ENCODE results near the gene TMEM181. TPM values are rescaled to one million over a fixed set of nuclear protein-coding genes. Genes with fewer than 3 reads are reported as not detected.
"Not testable (repeated sequence)": the region's sequence is repeated elsewhere in the genome, so short reads cannot be mapped to it uniquely, and the experiment has no call there.

Gene TMEM181
- total RNA-seq, 1 experiment from 2014 or later: 19.9 TPM

DNA sequence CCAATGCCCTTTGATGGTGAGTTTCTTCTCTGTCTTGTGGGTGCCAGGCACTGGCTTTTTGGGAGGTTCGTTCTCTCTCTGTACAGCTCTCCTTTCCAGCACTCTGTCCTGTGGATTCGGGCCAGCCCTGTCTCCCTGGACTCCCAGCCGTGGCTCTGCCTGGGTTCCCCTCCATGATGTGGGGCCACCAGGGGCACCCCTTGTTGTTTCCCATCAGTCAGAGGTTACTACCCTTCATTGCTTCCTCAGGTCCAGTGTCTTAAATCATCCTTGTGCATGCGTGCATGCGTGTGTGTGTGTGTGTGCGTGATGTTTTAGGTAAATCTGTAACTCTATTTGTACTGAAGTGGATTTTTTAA is 44.1 kb downstream of the TMEM181 start:
- Histone ChIP-seq H3K4me3 (no peak overlapping the region), H3K27me3 (no peaks in the 10 kb centered on the region), H3K36me3 (peaks cover 53% of the 10 kb centered on the region), H3K9me3 (no peaks in the 10 kb centered on the region)
- no peak for DNase-seq

DNA sequence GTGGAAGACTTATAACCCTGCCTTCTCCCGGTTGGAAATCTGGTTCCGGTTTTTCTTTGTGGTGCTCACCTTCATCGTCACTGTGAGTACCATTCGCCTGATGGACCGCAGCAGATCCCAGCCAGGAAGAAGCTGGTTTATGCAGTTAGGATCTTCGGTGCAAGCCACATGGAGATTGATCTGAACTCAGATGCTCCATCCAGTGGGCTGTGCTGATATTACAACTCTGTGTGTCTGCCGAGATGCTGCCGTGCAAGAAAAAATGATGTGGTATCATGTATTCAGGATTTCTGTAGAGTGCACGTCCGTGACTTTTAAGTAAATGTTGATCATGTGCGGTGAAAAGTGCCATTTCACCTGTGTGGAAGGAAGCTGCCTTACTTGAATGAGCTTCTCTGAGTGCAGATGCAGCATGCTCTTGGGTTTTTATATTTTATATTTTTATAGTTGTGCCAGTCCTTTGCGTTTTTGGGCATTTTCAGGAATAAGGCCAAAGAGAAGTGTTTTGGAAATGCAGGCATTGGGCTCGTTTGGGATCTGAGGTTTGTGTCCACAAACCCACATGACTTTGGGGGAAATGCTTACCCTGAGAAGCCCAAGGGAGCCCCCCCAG is 45.5 kb downstream of the TMEM181 start:
- Histone ChIP-seq H3K36me3 (peaks cover 53% of the 10 kb centered on the region), H3K4me3 (no peak overlapping the region), H3K27me3 (no peaks in the 10 kb centered on the region), H3K9me3 (no peaks in the 10 kb centered on the region)
- DNase-seq: peak; percentile 49

DNA sequence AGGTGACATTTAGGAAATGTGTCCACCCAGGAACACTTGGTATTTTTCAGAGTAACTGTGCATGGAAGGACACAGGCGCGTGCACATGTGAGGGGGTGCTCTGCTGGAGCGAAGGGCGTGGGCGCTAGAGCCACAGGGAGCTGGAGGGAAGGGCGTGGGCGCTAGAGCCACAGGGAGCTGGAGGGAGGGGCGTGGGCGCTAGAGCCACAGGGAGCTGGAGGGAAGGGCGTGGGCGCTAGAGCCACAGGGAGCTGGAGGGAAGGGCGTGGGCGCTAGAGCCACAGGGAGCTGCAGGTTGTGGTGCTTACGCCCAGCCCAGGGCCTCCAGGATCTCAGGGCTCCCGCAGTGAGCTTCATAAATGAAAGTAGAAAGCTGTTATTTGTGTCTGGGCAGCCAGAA is 46.1 kb downstream of the TMEM181 start:
- H3K4me3 ChIP-seq, DNase-seq, H3K9me3 ChIP-seq, H3K27me3 ChIP-seq: not testable (repeated sequence)
- peaks cover 57% of the 10 kb centered on the region for H3K36me3 ChIP-seq

- Histone ChIP-seq H3K36me3 (peaks cover 67% of the 10 kb centered on the region), H3K4me3 (no peak overlapping the region), H3K27me3 (no peaks in the 10 kb centered on the region), H3K9me3 (no peaks in the 10 kb centered on the region)
- DNase-seq: no peak
Measured at GRCh38 chr6:158606935-158607334, 47.0 kb downstream of the TMEM181 start.

- no peaks in the 10 kb centered on the region for H3K27me3 ChIP-seq
- no peak overlapping the region for H3K4me3 ChIP-seq
- H3K9me3 ChIP-seq: no peaks in the 10 kb centered on the region
- peaks cover 66% of the 10 kb centered on the region for H3K36me3 ChIP-seq
- DNase-seq: no peak
Measured at GRCh38 chr6:158607411-158608170, 47.7 kb downstream of the TMEM181 start.

GRCh38 chr6:158608221-158608620 is 48.3 kb downstream of the TMEM181 start:
- Histone ChIP-seq H3K9me3 (no peaks in the 10 kb centered on the region), H3K27me3 (no peaks in the 10 kb centered on the region), H3K4me3 (no peak overlapping the region), H3K36me3 (peaks cover 66% of the 10 kb centered on the region)
- no peak for DNase-seq

DNA sequence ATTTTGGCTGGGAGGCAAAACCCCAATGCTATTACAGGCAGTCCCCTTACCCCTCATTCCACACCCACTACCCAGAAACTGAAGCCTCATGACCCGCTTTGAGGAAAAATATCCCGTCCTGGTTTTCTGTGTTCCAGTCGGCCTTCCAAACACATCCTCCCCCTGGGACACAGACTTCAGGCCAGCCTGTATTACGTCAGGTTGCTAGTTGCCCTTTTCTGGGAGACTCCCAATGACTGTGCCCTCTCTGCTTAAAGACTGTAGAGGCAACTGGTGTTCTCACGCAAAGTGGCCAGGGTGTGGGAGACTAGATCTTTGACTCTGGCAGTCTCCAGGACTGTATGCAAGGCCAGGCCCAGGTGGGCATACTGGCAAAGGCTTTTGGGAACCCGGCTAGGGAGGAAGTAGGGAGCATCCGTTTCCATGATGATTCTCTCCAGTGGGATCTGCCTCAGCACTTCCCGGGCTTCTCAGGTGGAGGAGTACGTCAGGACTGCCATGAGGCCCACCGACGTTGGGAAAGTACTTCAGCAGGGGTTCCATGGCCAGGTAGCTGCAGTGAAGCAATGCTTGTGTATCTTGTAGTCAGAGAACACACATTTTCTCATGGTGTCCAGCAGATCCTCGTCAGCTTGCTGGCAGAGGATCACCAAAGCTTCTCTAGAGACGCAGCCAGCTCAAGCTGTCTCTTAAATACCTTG is 49.7 kb downstream of the TMEM181 start:
- Histone ChIP-seq H3K4me3 (no peak overlapping the region), H3K9me3 (no peaks in the 10 kb centered on the region), H3K27me3 (no peaks in the 10 kb centered on the region), H3K36me3 (peaks cover 73% of the 10 kb centered on the region)
- DNase-seq: no peak

DNA sequence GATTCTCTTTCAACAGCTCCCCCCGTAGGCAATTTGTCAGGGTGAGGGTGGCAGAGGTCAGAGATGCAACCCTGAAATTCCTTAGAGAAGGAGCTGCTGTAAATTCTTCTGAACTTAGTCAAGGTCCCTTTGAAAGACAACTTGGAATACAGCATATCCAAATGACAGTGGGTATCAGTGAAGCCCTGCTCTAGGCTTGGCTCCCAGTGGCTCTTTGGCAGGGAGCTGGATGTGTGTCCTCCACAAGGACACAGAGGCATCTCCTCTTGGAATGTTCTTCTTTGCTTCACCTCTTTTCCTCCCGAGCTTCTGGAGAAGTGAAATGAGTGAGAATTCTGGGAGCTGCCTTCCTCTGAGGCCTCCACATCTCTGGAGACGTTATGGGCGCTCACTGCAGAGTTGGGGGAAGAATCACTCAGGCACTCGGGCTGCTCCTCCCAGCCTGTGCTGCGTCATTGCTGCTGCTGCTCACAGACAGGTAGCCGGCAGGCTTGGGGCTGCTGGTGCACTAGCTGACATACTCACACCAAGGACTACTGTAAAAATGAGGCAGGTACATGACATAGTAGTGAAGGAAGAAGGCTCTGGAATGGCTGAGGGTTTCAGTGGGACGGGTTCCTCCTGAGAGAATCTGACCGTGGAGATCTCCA is 50.6 kb downstream of the TMEM181 start:
- Histone ChIP-seq H3K9me3 (no peaks in the 10 kb centered on the region), H3K4me3 (no peak overlapping the region), H3K36me3 (peaks cover 81% of the 10 kb centered on the region), H3K27me3 (no peaks in the 10 kb centered on the region)
- DNase-seq: no peak

GRCh38 chr6:158611039-158611438 is 51.1 kb downstream of the TMEM181 start:
- DNase-seq: no peak
- Histone ChIP-seq H3K9me3 (no peaks in the 10 kb centered on the region), H3K36me3 (peaks cover 83% of the 10 kb centered on the region), H3K4me3 (no peak overlapping the region), H3K27me3 (no peaks in the 10 kb centered on the region)

DNA sequence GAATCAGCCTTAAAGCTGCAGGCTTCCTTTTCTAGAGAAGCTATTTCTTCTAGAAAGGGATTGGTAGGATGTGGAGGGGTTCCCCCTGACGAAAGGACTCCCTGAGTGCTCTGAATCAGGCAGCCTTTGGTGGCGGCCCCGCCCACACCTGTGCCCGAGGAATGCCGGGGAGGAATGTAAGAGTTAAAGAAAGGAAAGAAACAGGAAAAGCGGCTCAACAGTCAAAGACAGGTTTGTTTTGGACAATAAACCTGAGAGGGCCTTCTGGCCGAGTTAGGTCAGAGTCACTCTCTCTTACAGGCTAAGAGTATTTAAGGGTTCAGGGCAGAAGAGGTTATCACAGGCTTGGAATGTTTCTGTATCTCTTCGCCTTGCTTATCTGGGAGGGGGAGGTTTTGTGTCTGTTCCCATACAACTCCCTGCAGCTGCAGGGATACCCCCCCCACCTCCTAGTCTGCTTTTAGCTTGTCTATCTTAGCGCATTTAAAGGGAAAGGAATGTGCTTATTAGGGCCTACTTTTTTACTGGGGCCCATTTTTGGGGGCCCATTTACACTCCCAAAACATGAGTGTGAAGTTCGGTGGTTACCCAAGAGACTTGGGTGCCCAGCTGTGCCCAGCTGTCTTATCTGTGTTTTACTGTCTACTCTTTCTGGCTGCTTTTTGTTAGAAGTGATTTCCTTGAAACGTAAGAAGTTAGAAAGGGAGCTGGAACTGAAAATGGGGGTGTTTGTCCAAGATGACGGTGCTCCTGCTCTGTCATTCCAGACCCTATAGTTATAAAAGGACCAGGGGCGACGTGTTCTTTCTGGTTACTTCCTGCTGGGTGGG is 51.9 kb downstream of the TMEM181 start:
- Histone ChIP-seq H3K9me3 (no peaks in the 10 kb centered on the region), H3K4me3 (no peak overlapping the region), H3K36me3 (peaks cover 81% of the 10 kb centered on the region), H3K27me3 (no peaks in the 10 kb centered on the region)
- DNase-seq: no peak

DNA sequence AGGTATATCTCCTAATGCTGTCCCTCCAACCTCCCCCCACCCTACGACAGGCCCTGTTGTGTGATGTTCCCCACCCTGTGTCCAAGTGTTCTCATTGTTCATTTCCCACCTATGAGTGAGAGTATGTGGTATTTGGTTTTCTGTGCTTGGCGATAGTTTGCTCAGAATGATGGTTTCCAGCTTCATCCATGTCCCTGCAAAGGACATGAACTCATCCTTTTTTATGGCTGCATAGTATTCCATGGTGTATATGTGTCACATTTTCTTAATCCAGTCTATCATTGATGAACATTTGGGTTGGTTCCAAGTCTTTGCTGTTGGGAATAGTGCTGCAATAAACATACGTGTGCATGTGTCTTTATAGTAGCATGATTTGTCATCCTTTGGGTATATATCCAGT is 54.7 kb downstream of the TMEM181 start:
- not testable (repeated sequence) for DNase-seq, H3K9me3 ChIP-seq, H3K4me3 ChIP-seq, H3K27me3 ChIP-seq
- H3K36me3 ChIP-seq: peaks cover 75% of the 10 kb centered on the region

DNA sequence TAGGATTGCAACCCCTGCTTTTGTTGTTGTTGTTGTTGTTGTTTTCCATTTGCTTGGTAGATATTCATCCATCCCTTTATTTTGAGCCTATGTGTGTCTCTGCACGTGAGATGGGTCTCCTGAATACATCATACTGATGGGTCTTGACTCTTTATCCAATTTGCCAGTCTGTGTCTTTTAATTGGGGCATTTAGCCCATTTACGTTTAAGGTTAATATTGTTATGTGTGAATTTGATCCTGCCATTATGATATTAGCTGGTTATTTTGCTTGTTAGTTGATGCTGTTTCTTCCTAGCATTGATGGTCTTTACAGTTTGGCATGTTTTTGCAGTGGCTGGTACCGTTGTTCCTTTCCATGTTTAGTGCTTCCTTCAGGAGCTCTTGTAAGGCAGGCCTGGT is 58.4 kb downstream of the TMEM181 start:
- not testable (repeated sequence) for H3K27me3 ChIP-seq, H3K9me3 ChIP-seq, DNase-seq, H3K4me3 ChIP-seq
- H3K36me3 ChIP-seq: peaks cover 74% of the 10 kb centered on the region

GRCh38 chr6:158619922-158620801 is 60.3 kb downstream of the TMEM181 start:
- no peaks in the 10 kb centered on the region for H3K27me3 ChIP-seq
- peaks cover 69% of the 10 kb centered on the region for H3K36me3 ChIP-seq
- no peak for DNase-seq
- no peaks in the 10 kb centered on the region for H3K9me3 ChIP-seq
- H3K4me3 ChIP-seq: no peak overlapping the region

DNA sequence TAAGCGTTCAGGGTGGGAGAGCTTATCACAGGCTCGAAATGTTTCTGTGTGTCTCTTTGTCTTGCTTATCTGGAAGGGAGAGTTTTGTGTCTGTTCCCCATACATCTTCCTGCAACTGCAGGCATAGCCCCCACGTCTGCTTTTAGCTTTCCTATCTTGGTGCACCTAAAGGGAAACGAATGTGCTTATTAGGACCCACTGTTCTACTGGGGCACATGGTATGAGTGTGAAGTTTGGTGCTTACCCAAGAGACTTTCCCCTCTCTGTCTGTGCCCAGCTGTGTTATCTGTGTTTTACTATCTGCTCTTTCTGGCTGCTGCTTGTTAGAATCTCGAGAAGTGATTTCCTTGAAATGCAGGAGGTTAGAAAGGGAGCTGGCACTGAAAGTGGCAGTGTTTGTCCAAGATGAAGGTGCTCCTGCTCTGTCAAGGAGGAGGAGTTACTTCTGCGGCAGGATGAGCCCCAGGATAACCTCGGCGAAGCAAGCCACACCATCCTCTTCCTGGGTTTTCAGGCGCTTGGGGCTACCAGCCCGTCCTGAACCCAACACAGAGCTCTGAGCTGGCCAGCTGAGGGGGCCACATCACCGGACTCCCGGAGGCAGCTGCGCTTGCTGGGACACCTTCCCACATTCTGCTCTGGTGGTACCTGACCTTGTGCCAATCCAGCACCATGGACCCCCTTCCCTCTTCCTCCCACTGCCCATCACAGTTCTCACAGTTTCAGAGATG is 61.2 kb downstream of the TMEM181 start:
- no peaks in the 10 kb centered on the region for H3K27me3 ChIP-seq
- no peaks in the 10 kb centered on the region for H3K9me3 ChIP-seq
- H3K36me3 ChIP-seq: peaks cover 61% of the 10 kb centered on the region
- no peak for DNase-seq
- H3K4me3 ChIP-seq: no peak overlapping the region

Data from MG63 (cell line).